HG03103 (cell line): ENCODE measurements around the gene UGGT1.

Experiments
- ATAC-seq: cut with Tn5 transposase; IDR thresholded peaks from one replicate; pipeline ENCODE4 v1.9.1; 2021; ENCODE audit warnings: low read depth; ENCODE audit not compliant: unreplicated experiment

UGGT1 gene

DNA sequence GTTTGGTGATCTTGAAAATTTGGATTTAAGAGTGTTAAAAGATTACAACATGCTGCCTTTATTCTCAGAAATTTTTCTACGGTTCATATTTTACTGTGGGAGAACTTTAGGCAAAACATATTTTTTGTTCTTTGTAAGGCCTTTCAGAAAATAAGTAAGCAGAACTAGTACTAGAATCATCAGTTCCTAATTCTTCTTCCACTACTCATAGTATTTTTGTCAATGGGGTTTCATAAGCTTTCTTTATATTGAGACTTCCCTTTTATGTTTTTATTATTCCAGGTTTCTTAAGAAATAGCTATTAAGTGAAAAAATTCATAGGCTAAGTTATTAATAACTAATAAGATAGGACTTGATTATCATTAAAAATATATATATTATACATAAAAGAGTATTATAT is 12.4 kb downstream of the UGGT1 start:
- ATAC-seq: no peak

DNA sequence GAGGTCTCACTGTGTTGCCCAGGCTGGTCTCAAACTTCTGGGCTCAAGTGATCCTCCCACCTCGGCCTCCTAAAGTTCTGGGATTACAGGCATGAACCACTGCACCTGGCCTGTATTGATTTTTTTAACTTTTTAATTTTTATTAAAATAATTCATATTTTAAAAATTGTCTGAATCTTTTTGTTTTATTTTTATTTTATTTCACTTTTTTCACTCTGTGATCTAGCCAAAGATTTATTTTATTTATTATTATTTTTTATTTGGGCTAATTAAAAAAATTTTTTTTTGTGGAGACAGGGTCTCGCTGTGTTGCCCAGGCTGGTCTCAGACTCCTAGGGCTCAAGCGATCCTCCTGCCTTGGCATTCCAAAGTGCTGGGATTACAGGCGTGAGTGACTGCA is 14.1 kb downstream of the UGGT1 start:
- no peak for ATAC-seq

DNA sequence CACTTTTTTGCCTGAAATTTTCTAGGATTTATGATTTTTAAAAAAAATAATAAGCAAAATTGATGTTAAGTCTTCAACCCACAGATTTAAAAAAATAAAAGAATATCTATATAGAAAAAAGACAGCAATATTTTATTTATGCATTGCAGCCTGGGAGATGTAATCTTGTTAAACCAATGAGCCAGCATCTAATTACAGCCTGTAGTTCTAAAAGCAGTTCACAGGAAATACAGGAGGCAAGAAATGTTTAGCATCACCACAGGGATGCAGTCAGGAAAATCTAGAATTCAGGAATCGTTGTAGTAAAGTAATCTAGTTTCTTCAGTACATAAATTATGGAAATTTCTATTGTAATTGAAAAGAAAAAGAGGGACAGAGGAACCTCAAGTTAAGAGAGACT is 17.2 kb downstream of the UGGT1 start:
- no peak for ATAC-seq

DNA sequence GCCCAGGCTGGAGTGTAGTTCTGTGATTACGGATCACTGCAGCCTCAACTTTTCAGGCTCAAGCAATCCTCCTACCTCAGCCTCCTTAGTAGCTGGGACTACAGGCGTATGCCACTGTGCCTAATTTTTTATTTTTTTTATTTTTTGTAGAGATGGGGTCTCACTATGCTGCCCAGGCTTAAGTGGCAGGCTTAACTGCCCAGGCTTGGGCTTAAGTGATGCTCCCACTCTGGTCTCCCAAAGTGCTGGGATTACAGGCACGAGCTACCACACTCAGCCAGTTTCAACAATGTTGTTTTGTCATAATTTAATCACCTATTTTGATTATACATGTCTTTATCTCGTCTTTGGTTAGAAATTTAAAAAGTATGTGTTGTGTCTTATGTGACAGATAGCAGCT is 18.2 kb downstream of the UGGT1 start:
- no peak for ATAC-seq

DNA sequence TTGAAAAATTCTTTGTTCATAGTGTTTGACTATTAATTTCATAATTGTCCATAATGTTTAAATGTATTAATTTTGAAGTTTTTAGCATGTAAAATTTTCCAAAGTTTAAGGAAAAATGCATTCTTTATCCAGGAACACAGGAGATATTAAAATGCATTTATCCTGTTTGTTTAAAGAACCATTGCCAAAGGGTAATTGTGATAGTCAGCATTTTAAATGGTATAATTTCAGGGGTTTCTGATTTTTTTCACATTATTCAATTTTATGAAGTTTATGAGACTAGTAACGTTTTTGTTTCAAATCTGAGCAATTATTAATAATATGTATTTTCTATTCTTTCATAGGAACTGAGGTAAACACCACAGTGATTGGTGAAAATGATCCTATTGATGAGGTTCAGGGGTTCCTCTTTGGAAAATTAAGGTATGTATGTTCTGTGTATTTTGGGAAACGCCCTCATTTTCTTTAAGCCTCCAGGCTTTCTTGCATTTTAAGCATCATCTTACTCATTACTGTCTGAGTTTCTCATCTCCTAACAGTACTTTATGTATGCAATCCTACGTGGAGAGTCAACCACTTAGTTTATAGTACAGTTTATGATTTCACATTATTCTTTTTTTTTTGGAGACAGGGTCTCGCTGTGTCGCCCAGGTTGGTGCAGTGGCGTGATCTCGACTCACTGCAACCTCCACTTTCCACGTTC is 25.1 kb downstream of the UGGT1 start:
- ATAC-seq: no peak

DNA sequence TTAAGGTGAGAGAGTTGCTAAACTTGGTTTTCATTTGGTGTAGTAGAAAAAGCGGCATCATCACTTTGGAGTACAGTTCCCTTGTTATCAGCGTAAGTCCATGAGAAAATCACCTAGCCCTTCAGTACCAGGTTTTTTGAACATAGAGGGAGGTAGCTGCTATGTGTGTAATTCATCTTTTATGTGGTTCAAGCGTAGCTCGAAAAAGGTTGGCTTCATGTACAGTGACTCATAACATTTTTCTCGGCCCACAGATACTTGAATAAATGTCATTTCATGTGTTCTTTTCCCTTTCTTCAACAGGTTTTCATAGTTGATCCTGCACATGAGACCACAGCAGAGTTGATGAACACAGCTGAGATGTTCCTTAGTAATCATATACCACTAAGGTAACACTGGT is 43.6 kb downstream of the UGGT1 start:
- no peak for ATAC-seq

DNA sequence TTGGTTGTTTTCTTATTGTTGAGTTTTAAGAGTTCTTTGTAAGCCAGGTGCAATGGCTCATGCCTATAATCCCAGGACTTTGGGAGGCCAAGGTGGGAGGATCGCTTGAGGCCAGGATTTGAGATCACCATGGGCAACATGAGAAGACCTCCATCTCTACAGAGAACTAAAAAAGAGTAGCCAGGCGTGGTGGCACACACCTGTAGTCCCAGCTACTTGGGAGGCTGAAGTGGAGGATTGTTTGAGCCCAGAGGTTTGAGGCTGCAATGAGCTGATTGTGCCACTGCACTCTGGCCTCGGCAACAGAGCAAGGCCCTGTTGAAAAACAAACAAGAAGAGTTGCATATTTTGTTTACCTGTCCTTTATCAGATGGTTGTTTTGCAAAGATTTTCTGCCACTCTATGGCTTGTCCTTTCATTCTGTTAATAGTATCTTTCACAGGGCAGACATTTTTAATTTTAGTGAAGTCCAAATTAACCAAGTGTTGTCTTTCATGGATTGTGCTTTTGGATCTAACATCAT is 46.2 kb downstream of the UGGT1 start:
- no peak for ATAC-seq

DNA sequence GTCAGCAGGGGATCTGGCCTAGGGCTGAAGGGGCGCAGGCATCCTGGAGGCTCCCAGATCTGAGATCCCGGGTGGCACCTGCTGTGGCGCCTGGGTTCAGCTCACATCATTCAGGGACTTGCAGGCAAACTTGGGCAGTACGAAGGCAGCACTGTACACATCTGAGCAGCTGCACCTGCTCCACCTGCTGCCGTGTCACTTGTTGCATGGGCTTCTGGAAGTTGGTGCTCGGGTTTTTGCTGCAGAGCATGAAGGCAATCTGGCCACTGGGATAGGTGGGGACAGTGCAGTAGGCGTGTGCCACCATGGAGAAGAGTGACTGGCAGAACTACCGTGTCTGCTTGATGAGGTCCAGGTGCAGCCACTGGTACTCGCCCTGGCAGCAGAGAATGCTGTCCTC is 48.6 kb downstream of the UGGT1 start:
- no peak for ATAC-seq

DNA sequence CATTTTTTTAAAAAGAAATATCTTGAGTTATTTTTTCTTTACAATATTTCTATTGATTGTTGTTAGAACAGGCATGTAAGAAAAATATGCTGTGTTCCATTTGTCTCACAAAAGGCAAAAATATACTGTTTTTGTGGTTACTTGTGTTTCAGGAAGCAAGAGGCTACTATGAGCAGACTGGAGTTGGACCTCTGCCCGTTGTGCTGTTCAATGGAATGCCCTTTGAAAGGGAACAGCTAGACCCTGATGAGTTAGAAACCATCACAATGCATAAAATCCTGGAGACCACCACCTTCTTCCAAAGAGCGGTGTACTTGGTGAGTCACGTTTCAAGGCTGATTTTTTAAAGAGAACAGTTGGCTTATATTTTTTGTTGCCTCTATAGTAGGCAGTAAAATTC is 54.7 kb downstream of the UGGT1 start:
- ATAC-seq: no peak

DNA sequence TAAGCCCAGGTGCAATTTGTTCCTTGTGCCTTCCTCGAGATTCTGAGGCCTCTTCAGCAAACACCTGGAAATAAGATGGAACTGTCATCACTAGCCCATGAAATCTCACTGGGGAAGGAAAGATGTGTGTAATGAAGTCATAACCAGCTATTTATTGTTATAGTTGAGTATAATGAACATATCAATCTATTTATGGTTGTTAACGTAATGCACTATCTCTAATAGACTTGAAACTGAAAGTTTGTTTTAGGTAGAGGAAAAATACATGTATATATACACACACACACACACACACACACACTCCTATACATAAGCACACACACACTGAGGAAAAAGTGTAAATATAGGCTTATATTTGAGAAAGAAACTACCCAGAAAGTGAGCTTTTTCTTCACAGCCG is 62.8 kb downstream of the UGGT1 start:
- ATAC-seq: no peak

DNA sequence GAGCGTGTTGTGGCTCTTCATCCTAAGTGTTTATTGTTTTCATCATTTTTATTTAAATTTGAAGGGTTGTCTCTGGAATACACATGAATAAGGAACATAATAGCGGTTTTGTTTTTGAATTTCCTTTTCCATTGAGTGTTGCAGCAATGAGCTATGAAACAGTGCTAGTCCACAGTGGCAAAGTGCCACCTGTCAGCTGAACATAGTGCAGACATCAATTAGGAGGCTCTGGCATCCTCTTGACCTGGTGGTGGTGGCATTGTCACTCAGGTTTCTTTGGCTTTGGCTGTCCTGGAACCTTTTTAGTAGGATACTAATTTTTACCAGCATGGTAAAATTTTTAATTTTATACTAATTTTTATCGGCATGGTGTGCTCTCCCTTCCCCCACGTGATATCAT is 63.2 kb downstream of the UGGT1 start:
- no peak for ATAC-seq

DNA sequence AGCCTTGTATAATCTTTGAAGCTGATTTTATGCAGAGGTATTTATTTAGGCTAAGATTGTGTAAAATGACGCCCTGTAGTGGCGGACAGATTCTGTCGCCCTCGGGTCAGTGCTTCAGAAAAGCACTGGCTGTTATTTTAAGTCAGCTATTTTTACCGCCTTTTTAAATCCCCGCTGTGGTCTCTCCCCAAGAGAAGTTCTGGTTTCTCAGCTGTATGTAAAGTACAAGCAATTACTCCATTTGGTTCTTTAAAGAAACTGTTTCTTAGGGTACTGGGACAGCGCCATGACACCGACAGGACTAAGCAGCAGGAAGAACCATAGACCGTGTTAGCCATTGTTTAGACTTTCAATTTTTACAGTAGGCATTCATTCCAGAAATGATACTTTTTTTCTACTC is 65.0 kb downstream of the UGGT1 start:
- no peak for ATAC-seq

DNA sequence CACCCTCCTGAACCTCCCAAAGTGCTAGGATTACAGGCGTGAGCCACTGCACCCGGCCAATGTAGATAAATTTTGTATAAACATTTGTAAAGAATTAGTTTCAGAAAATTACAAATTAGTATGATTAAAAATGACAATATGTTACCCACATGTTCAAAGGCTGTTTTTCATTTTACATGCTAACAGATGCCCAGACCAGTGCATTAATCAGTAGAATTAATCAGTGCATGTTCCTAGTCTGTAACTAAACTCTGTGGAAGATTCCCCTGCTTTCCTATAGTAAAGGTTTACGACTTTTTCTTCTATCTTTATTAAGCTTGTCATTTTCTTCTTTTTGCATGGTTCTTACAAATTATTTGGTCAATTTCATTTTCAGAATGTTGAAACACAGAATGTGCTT is 65.8 kb downstream of the UGGT1 start:
- ATAC-seq: no peak

DNA sequence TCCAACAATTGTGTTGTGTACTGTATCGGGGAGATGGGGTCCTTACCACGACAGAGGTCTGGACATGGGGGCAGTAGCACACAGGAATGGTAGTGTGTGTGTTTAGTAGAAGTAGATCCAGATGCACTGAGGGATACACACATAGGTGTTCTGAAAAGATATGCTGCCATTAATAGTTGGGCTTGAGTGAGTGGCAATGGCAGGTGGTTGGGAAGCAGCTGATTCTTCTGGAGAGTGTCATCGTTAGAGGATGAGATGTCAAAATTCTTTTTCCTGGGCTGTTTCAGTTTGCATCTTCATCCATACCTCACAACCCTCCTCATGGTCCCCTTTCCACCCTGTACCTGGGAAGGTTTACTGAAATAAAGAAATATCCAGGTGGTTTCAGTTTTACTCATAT is 66.6 kb downstream of the UGGT1 start:
- ATAC-seq: no peak

DNA sequence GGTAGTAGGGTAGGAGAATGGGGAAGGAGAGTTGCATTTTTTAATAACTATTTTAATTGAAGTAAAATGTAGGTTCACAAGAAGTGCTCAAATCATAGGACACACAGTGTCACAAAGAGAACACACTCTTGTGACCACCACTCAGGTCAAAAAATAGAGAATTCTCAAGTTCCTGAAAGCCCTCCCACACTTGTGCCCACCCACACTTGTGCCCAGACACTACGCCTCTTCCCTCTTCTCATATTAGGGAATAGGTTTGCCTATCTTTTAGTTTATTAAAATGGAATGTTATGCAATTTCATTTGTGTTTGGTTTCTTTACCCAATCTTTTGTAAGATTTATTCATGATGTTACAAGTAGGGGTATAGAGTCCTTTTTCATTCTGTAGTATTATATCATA is 67.2 kb downstream of the UGGT1 start:
- no peak for ATAC-seq

DNA sequence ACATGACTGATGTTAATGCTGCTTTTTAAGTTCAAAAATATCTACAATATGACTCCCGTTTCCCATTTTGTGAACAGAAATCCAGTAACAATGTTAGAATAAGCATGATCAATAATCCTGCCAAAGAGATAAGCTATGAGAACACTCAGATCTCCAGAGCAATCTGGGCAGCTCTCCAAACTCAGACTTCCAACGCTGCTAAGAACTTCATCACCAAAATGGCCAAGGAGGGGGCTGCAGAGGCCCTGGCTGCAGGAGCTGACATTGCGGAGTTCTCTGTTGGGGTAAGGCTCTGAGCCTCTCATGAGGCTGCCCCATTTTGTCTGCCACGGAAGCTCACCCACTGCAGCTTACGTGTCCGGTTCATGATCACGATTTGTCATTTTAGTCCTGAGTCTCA is 68.4 kb downstream of the UGGT1 start:
- ATAC-seq: no peak

DNA sequence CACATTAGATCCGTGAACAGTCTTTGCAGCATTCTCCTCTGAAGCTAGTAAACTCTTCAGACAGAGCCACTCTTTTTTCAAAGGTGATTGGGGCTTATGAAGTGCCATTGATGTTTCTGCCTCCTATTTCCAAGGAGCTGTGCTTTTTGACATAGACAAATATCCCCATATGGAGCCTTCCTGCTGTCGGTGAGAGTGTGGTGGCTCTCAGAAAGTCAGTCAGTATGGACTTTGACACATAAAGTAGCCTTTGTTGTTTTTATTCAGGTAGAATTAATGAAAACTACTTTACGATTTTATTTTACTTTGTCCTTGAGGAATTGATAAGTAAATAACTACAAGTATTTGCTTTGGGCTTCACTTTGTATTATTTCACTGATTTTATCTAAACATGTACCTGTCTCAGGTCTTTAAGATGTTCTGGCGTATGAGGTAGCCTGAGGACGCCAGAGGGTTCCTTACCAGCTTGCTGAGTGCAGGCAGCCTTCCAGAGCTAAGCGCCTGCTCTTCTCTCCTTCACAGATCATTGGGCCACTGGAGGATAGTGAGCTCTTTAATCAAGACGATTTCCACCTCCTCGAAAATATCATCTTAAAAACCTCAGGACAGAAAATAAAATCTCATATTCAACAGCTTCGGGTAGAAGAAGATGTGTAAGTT is 69.7 kb downstream of the UGGT1 start:
- no peak for ATAC-seq

DNA sequence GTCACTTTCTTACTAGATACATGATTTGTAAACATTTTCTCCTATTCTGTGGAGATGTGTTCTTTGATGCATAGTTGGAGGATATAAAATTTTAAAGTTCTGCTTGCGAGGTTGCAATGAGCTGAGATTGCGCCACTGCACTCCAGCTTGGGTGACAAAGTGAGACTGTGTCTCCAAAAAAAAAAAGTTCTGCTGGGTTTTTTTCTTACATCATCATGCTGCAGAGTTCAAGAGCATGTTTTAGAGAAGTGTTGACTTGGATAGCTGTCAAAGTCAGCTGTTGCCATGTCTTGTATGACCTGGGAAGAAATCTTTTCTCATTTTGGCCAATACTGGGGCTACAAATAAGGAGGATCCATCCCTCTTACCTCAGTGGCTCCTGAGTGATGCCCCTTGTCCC is 71.3 kb downstream of the UGGT1 start:
- no peak for ATAC-seq

DNA sequence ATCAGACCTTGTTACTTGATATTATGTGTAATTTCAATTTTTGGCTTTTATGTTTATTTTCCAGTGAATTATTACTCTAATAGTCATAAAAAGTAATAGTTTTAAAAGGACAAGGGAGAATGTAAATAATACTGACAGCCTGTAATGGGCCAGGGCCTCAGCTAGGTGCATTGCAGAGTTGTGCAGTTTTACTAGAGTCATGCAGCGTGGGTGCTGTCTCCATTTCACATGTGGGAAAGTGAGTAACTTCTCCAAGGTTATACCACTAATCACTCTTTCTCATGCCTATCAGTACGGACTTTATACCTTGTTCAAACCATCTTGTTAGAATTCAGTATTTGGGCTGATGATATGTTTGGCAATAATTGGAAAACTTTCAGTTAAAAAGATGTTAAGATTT is 73.3 kb downstream of the UGGT1 start:
- ATAC-seq: no peak

DNA sequence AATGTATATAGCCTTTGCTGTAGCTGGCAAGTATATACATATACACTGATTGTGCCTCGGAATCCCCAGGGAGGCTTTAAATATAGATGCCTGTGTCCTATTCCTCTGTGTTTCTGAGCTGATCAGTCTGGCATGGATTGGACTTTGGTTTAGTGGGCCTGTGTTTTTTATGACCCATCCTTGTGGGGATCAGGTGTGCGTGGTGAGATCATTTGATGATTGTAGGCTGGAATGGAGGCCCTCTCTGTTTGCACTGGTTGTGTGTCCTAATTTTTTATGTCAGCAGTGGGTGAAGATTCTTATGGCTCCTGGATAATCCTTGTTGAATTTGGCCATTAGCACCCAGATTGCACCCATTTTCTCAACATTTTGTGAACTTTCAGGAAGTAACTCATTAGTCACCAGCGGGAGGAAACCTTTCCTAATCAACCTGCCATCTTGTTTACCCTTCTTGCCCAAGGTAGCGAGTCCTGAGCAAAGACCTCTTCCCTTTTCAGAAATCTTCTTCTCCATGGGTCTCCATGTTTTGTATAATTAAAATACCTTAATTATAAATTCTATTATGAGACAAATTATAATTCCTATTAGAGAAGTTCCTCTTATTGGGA is 75.8 kb downstream of the UGGT1 start:
- no peak for ATAC-seq

DNA sequence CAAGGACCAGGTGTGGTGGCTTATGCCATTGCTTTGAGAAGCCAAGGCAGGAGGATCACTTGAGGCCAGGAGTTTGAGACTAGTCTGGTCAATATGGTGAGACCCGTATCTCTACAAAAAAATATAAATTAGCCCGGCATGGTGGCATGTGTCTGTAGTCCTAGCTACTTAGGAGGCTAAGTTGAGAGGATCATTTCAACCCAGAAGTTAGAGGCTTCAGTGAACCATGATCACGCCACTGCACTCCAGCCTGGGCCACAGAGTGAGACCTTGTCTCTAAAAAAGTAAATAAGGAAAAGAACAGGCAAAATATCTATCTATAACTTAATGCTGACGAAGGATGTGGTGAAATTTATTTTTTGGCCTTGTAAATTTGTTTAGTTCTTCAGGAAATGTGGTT is 78.1 kb downstream of the UGGT1 start:
- ATAC-seq: no peak

DNA sequence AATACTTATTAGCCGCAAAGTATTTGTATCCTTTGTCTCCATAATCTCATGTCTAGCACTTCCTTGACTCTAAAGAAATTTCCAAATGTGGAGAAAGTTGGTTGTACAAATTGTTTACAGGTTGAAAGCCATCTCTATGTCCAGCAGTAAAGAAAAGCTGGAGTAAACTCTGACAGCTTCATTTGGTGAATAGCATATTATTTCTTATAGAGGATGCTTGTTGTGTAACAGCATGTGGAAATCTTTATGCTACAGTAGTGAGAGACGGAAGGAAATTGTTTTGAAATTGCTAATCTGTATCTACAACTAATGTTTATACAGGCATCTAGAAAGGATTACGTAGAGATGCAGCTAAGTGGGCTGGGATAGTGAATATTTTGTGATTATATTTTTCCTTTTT is 78.5 kb downstream of the UGGT1 start:
- no peak for ATAC-seq
